HepG2 (cell line): ENCODE measurements around the gene GJD3. TPM values are rescaled to one million over a fixed set of nuclear protein-coding genes. Genes with fewer than 3 reads are reported as not detected.
A peak's percentile ranks its signal among the peaks of the same experiment; 100 is the strongest.

Source experiments
- ATAD3A ChIP-seq: sonication (generic); formaldehyde crosslinking; IDR thresholded peaks from 2 replicates; pipeline ENCODE4 v1.4.0; 2020; ENCODE audit warnings: missing genetic modification reagents
- E2F1 ChIP-seq: sonication (generic); formaldehyde crosslinking; IDR thresholded peaks from 2 replicates; pipeline ENCODE4 v1.5.0; 2020; ENCODE audit warnings: missing genetic modification reagents
- FOXK2 ChIP-seq: fragments of 450-650 bp; IDR thresholded peaks from 2 replicates; pipeline ENCODE4 v1.6.1; 2016
- FUBP1 ChIP-seq: sonication (generic); formaldehyde crosslinking; IDR thresholded peaks from 2 replicates; pipeline ENCODE4 v1.5.1; 2020; ENCODE audit warnings: missing genetic modification reagents, mild to moderate bottlenecking, borderline replicate concordance
- GATAD1 ChIP-seq: IDR thresholded peaks from 2 replicates; pipeline ENCODE4 v1.6.1; 2016; ENCODE audit warnings: missing genetic modification reagents, missing compliant biosample characterization
- HOMEZ ChIP-seq: IDR thresholded peaks from 2 replicates; pipeline ENCODE4 v1.6.1; 2016; ENCODE audit warnings: low read depth
- KDM5B ChIP-seq: sonication (generic); formaldehyde crosslinking; IDR thresholded peaks from 2 replicates; pipeline ENCODE4 v1.4.0; 2020; ENCODE audit warnings: missing genetic modification reagents, mild to moderate bottlenecking, borderline replicate concordance
- LCORL ChIP-seq, 2 experiments: fragments of 450-650 bp in 1 of 2; sonication (generic) in 1 of 2; formaldehyde crosslinking in 1 of 2; IDR thresholded peaks; 2 replicates each; pipeline versions ENCODE4 v1.5.0 to v1.6.1; 2017 to 2020; ENCODE audit warnings: antibody characterized with exemption in 1 of 2, missing genetic modification reagents in 1 of 2
- MATR3 ChIP-seq: sonication (generic); formaldehyde crosslinking; IDR thresholded peaks from 2 replicates; pipeline ENCODE4 v1.4.0; 2020; ENCODE audit warnings: missing genetic modification reagents
- NPAS2 ChIP-seq: sonication (generic); formaldehyde crosslinking; IDR thresholded peaks from 2 replicates; pipeline ENCODE4 v1.8.0; 2022; ENCODE audit warnings: mild to moderate bottlenecking, missing genetic modification reagents, borderline replicate concordance
- PAF1 ChIP-seq: IDR thresholded peaks from 2 replicates; pipeline ENCODE4 v1.6.1; 2016; ENCODE audit warnings: missing genetic modification reagents, missing compliant biosample characterization
- POGZ ChIP-seq: sonication (generic); formaldehyde crosslinking; IDR thresholded peaks from 2 replicates; pipeline ENCODE4 v1.4.0; 2020; ENCODE audit warnings: mild to moderate bottlenecking, missing genetic modification reagents
- POLR2AphosphoS2 ChIP-seq: IDR thresholded peaks from 2 replicates; pipeline ENCODE4 v1.6.1; 2011; ENCODE audit warnings: low read depth, low read length, improper control_type of control experiment
- SALL1 ChIP-seq: sonication (generic); formaldehyde crosslinking; IDR thresholded peaks from 2 replicates; pipeline ENCODE4 v1.8.0; 2022; ENCODE audit warnings: mild to moderate bottlenecking, missing genetic modification reagents
- ZNF138 ChIP-seq: sonication (generic); formaldehyde crosslinking; IDR thresholded peaks from 2 replicates; pipeline ENCODE4 v1.5.0; 2020; ENCODE audit warnings: mild to moderate bottlenecking, low read depth, missing genetic modification reagents
- ZNF225 ChIP-seq: sonication (generic); formaldehyde crosslinking; IDR thresholded peaks from 2 replicates; pipeline ENCODE4 v1.4.0; 2020; ENCODE audit warnings: mild to moderate bottlenecking, missing genetic modification reagents
- ZNF256 ChIP-seq: sonication (generic); formaldehyde crosslinking; conservative IDR thresholded peaks from 2 replicates; pipeline ENCODE4 v1.4.0; 2020; ENCODE audit warnings: missing genetic modification reagents
- ZNF3 ChIP-seq: IDR thresholded peaks from 2 replicates; pipeline ENCODE4 v1.7.0; 2017; ENCODE audit warnings: inconsistent platforms
- ZNF34 ChIP-seq: sonication (generic); formaldehyde crosslinking; IDR thresholded peaks from 2 replicates; pipeline ENCODE4 v1.4.0; 2020; ENCODE audit warnings: mild to moderate bottlenecking, missing genetic modification reagents, borderline replicate concordance
- ZNF432 ChIP-seq: sonication (generic); formaldehyde crosslinking; IDR thresholded peaks from 2 replicates; pipeline ENCODE4 v1.5.0; 2020; ENCODE audit warnings: missing genetic modification reagents, mild to moderate bottlenecking, borderline replicate concordance
- ZNF496 ChIP-seq: sonication (generic); formaldehyde crosslinking; IDR thresholded peaks from 2 replicates; pipeline ENCODE4 v1.8.1; 2023; ENCODE audit warnings: mild to moderate bottlenecking, moderate library complexity, missing genetic modification reagents; ENCODE audit not compliant: insufficient replicate concordance
- ZNF569 ChIP-seq: sonication (generic); formaldehyde crosslinking; IDR thresholded peaks from 2 replicates; pipeline ENCODE4 v1.5.0; 2020; ENCODE audit warnings: mild to moderate bottlenecking, missing genetic modification reagents, moderate library complexity, borderline replicate concordance
- ZNF737 ChIP-seq: sonication (generic); formaldehyde crosslinking; IDR thresholded peaks from 2 replicates; pipeline ENCODE4 v1.5.0; 2020; ENCODE audit warnings: missing genetic modification reagents, mild to moderate bottlenecking, borderline replicate concordance
- ZNF747 ChIP-seq: sonication (generic); formaldehyde crosslinking; IDR thresholded peaks from 2 replicates; pipeline ENCODE4 v1.8.1; 2023; ENCODE audit warnings: missing genetic modification reagents, mild to moderate bottlenecking, borderline replicate concordance
- ZNF770 ChIP-seq: sonication (generic); formaldehyde crosslinking; IDR thresholded peaks from 2 replicates; pipeline ENCODE4 v1.5.0; 2020; ENCODE audit warnings: mild to moderate bottlenecking, missing genetic modification reagents
- polyA plus RNA-seq, 8 experiments: library from polyadenylated mRNA; depleted of rRNA in 3 of 8; stranded (reverse) in 7 of 8; unstranded in 1 of 8; fragments of >200 nt; fragmentation: Illumina TruSeq in 4 of 8; extraction: Trizol in 4 of 8; gene quantifications; 2 replicates each; pipeline versions ENCODE4 v1.2.1 to v1.2.3, GENCODE V29; 2011 to 2016; ENCODE audit warnings: low read depth in 4 of 8, missing spikeins in 1 of 8, mixed read lengths in 1 of 8; ENCODE audit not compliant: insufficient read depth in 1 of 8
- total RNA-seq, 5 experiments: library from RNA; depleted of rRNA; stranded (reverse); fragments of >200 nt; fragmentation: Illumina TruSeq; extraction: Trizol; gene quantifications; 2 replicates each; pipeline ENCODE4 v1.2.3, GENCODE V29; 2016; ENCODE audit warnings: low read depth in 1 of 5

Gene GJD3
- total and polyA plus RNA-seq, 2 of the 13 experiments (the other 11 are each of a cell fraction or from before 2014, with no cell fraction given) = not detected

GRCh38 chr17:40327735-40328385, 36.7 kb downstream of the GJD3 start (continued):
- no peak for TF ChIP-seq ZNF256 (CRISPR knock-in tag)
- TF ChIP-seq ZNF225 (CRISPR knock-in tag) = no peak
- TF ChIP-seq MATR3 (CRISPR knock-in tag) = no peak
- TF ChIP-seq ZNF496 (CRISPR knock-in tag) = no peak
- no peak for TF ChIP-seq NPAS2 (CRISPR knock-in tag)
- no peak for TF ChIP-seq PAF1 (CRISPR knock-in tag)
- TF ChIP-seq POLR2AphosphoS2 = no peak
- no peak for TF ChIP-seq ZNF569 (CRISPR knock-in tag)
- no peak for TF ChIP-seq ZNF34 (CRISPR knock-in tag)
- TF ChIP-seq ZNF747 (CRISPR knock-in tag) = no peak
- TF ChIP-seq ZNF3 (CRISPR knock-in tag) = no peak
- TF ChIP-seq GATAD1 (CRISPR knock-in tag) = no peak
- TF ChIP-seq FUBP1 = no peak
- TF ChIP-seq ZNF138 (CRISPR knock-in tag) = no peak
- no peak for TF ChIP-seq ATAD3A (CRISPR knock-in tag)
- 0 out of 2 replicates have a peak, but pooled peaks have one; percentile 6 for TF ChIP-seq POGZ (CRISPR knock-in tag)
- no peak for TF ChIP-seq ZNF737 (CRISPR knock-in tag)
- 0 out of 2 replicates have a peak, but pooled peaks have one; percentile 6 for TF ChIP-seq KDM5B
- no peak for TF ChIP-seq ZNF432 (CRISPR knock-in tag)
- no peak for TF ChIP-seq FOXK2
- no peak for TF ChIP-seq HOMEZ (CRISPR knock-in tag)
- TF ChIP-seq E2F1 (CRISPR knock-in tag) = no peak
- 0 out of 2 replicates have a peak, but pooled peaks have one; percentile 23 for TF ChIP-seq ZNF770 (CRISPR knock-in tag)
- TF ChIP-seq SALL1 = peak; percentile 27; the same call in 1 of the 2 replicates
- TF ChIP-seq LCORL (IDR thresholded peaks at IDR 0.05) = no peak
- TF ChIP-seq LCORL (CRISPR knock-in tag; IDR thresholded peaks at IDR 0.05) = no peak
